Sciatic nerve (tissue), 2 donors: ENCODE data around the gene ROPN1B. TPM values are rescaled to one million over a fixed set of nuclear protein-coding genes. Genes with fewer than 3 reads are reported as not detected.
"Not testable (repeated sequence)": the region's sequence is repeated elsewhere in the genome, so short reads cannot be mapped to it uniquely, and the experiment has no call there.

Source experiments
- ATAC-seq: fragments of 200-7000 bp; cut with Tn5 transposase; one replicate; pipeline ENCODE4 v1.9.1; 2020; ENCODE audit warnings: mild to moderate bottlenecking, moderate library complexity
- DNase-seq: peaks from one replicate; pipeline ENCODE4 v3.0.0-alpha.2; 2020; ENCODE audit warnings: low spot score
- intact Hi-C: fragments of 100-400 bp; cut with DNase I; formaldehyde crosslinking; loops from one replicate; pipeline ENCODE4 v1.14.2; 2022
- total RNA-seq: library from RNA; stranded (reverse); fragmentation: NEBNext Ultra II Directional; extraction: Animal tissue kit (Norgen Biotek cat#: 25700); gene quantifications from one replicate; pipeline ENCODE4 v1.2.1, GENCODE V29; 2021
- donor health status: DM: no; HTN: no; CAD: no.
- donor health status: DM: no; HTN: no; CAD: no.

The ROPN1B gene
- total RNA-seq, 1 donor from 2014 or later = 5.4 TPM

DNA sequence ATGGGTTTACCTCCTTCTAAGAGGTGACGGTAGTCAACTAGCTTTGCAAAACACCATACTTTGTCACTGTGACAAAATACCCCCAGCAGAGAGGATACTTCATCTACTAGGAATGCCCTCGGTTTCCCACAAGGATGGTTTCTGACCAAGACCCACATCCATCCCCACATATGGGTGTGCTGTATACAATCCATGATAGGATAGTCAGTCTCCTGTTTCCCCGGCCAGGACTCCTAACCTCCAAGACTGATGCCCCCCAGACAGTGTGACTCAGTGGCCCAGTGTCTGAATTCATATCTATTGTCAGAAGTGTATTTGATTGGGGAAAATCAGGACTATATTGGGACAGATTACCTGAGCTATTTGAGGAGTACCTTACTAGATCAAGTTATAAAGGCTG lies 17.8 kb upstream of the ROPN1B start:
- intact Hi-C loops, DNase-seq, ATAC-seq: not testable (repeated sequence)

DNA sequence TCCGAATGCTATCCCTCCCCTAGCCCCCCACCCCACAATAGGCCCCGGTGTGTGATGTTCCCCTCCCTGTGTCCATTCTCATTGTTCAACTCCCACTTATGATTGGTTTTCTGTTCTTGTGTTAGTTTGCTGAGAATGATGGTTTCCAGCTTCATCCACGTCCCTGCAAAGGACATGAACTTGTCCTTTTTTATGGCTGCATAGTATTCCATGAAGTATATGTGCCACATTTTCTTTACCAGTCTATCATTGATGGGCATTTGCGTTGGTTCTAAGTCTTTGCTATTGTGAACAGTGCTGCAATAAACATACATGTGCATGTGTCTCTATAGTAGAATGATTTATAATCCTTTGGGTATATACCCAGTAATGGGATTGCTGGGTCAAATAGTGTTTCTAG lies 12.0 kb upstream of the ROPN1B start:
- DNase-seq, intact Hi-C loops, ATAC-seq: not testable (repeated sequence)

DNA sequence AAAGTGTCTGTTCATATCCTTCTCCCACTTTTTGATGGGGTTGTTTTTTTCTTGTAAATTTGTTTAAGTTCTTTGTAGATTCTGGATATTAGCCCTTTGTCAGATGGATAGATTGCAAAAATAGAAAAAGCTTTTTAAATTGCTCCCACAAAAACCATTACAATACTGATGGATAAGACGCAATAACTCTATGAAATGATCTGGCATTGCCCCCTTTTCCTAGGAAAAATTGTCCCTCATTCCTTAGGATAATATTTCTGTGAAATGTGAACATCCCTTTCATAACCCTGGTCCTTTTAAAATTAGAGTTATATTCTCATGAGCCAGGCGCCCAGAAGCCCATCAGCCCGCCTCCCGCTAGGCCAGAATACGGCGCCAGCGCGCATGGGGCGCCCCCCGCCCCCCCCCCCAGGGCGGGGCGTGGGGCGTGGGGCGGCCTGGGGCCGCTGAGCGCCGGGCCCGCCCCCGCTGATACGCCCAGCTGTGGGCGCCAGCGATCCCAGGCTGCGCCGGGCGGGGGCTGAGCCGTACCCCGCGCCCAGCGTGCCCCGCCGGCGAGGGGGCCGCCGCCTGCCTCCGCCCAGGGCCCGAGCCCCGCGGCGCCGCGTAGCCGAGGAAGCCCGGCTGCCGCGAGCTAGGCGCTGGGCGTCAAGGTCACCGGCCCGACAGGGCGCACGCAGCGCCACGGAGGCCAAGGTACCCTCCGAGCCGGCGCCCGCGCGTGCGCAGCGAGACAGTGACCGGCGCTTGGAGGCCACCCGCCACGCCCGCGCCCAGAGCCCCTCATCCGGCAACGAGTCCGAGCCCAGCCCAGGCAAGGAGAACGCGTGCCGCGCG lies 11.1 kb upstream of the ROPN1B start:
- DNase-seq (no peak), ATAC-seq (no peak)
- intact Hi-C loops = no loop called here

DNA sequence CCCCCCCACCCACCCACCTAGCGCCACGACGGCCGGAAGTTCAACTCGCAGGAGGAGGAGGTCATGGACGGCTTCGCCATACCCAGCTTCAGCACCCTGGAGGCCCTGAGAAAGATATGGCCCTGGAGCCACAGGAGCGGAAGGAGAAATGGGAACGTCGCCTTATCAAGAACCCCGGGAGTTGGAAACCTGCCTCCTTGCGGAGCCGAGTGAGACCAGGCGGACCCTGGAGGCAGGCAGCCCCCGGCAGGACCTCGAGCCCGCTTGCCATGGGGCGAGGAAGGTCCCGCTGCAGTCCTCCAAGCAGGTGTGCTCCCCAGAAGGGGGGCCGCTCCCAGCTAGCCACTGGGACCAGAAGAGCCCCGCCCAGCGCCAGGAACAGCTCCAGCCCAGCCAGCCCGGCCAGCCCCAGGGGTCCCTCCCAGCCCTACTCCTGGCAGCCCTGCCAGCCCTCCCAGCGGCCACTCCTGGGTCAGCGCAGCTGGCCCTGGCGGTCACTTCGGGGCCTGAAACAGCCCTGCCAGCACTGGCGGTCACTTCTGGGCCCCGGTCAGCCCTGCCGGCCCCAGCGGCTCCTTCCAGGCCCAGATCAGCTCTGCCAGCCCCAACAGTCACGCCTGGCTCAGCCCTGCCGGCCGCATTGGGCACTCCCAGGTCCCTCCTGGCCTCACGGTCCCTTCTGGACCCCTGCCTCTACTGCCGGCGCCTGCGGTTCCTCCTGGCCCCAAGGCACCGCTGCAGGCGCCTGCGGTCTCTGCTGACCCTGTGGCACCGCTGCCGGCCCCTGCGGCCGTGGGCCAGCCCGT lies 10.3 kb upstream of the ROPN1B start:
- no peak for ATAC-seq
- no peak for DNase-seq
- intact Hi-C loops = no loop called here

DNA sequence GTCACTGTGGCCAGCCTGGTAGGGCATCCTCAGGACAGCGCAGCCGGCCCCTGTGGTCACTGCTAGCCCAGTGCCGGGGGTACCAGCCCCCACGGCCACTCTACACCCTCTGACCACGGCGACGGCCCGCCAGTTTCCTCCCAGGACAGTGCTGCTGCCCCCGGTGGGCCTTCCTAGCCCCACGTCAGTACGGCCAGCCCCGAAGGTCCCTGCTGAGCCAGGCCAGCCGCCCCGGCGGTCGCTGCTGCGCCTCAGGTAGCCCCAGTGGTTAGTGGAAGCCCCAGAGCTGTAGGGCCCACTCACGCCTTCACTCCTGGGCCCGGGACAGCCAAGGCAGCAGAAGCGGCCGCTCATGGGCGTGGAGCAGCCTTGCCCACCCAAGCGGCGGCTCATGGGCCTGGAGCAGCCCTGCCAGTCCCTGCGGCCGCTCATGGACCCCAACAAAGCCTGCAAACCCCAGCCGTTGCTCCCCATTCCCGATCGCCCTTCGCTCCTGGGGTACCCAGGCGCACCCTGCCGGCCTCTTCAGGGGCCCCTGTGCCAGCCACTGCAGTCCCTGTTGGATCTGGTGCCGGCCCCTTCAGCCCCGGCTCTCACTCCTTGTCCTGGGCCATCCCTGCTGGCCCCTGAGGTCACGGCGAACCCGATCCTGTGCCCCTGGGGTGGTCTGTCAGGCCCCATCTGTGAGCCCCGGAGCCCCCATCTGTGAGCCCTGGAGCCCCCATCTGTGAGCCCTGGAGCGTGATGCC lies 9.5 kb upstream of the ROPN1B start:
- intact Hi-C loops = no loop called here
- ATAC-seq = peak; percentile 20
- no peak for DNase-seq

DNA sequence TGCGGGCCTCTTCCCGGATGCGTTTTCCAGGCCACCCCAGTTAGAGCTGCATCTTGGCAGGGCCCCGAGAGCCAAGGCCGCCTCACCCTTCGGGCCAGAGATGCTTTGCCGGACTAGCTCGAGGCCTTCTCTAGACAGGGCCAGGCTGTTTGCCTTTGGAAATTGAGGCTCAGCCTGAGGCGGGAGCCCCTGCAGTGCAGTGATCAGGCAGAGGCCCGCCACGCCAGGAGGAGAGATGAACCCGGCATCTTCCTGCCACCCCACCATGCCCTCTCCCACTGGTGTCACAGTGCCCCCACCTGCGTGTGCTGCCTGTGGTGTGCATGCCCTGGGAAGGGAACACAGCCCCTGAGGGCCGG lies 8.9 kb upstream of the ROPN1B start:
- ATAC-seq (no peak), DNase-seq (no peak)
- intact Hi-C loops = no loop called here

DNA sequence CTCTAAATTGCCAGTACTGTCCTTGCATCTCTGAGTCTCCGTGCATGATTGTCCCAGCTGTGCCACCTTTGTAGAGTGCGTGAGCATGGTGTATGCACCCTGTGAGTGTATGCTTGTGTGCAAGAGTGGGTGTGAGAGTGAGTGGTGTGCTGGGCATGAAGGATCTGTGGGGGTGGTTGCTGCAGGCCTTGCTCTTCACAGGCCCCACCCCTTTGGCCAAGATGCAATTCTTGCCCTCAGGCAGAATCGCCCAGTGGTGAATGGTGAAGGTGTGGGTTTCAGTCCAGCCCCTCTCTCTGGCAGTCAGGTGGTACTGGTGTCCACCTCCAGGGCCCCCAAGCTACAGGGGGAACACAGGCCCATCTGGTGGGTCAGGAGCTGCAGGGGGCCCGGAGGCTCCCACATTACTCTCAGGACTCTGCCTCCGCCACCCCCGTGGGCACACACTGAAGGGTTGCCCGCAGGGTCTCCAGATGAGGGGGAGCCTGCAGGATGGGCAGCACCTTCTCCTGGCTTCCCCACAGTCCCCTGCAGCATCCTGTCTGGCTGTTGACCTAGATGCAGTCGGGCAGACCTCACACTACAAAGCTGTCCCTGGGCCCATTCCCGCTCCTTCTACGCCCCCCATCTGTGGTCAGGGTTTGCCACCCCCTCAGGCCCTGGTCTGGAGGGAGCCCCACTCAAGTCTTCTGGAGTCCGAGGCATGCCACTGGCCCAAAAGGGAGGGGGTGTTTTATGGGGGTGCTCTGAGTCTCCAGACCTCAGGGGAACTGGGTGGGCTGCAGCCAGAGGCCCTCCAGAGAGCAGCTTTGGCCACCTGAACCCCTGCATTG lies 8.3 kb upstream of the ROPN1B start:
- DNase-seq = no peak
- no peak for ATAC-seq
- intact Hi-C loops = no loop called here

DNA sequence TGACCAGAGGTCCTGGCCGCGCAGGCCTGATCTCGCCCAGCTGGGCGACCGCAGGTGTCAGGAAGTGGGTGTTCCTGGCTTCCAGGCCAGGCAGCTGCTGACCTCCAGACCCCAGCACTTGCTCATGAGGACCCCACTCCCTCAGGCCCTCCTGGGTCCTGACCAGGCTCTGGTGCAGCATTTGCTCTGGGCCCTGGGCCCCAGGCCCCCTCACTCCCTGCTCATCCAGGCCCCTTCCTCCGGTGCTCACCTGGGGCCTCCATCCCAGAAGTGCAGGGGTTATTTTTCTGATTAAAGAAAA lies 7.7 kb upstream of the ROPN1B start:
- peak; percentile 15 for ATAC-seq
- intact Hi-C loops = no loop called here
- DNase-seq = no peak

DNA sequence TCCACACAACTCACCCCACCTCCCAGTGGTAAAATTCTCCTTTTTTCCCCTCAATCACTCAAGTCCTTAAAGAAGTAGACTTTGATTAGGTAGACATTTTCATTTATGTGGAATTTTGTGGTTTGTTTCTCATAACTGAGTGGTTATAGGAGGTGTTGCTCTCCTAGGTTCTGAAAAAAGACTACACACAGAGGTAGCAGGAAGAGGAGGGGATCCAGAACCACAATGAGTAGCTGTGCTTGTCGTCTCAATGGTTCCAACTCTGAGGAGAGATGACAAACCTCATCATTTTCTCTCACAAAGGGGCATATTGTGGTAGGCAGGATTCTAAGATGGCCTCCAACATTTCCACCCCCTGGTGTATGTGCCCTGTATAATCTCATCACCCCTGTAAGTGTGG lies 5.1 kb upstream of the ROPN1B start:
- DNase-seq, ATAC-seq, intact Hi-C loops: not testable (repeated sequence)

DNA sequence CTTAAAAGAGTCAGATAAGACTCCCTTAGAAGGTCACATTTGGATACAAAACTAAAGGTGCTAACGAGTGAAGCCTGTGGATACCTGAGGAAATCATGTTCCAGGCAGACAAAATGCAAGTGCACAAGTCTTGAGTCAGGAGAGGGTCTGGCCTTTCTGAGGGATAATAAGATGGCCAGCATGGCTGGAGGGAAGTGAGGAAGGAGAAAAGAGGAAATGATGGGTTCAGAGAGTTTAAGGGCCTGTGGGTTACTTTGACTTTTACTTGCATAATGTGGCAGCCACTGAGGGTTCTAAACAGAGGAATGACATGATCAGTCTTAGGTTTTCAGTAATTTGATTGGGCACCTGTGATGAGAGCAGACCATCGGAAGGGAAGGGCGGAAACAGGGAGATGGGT lies 3.5 kb upstream of the ROPN1B start:
- intact Hi-C loops = no loop called here
- ATAC-seq (no peak), DNase-seq (no peak)

DNA sequence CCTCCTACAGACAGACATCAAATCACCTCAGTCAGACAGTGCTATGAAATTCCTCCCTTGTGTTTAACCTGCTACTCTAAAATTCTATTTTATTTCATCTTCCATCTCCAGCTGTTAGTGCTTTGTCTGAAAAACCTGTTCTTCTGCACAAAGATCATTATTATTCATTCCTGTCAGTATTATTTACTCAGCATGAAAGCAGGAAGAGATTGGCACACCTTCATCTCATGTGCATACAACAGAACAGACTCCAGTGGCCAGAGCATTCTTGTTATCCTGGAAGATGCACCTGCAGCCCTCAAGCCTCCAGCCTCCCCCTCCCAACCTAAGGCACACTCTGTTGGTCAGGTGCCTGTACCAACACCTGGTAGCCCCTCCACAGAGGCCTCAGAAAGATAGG lies 1.8 kb upstream of the ROPN1B start:
- ATAC-seq = no peak
- intact Hi-C loops = no loop called here
- no peak for DNase-seq

DNA sequence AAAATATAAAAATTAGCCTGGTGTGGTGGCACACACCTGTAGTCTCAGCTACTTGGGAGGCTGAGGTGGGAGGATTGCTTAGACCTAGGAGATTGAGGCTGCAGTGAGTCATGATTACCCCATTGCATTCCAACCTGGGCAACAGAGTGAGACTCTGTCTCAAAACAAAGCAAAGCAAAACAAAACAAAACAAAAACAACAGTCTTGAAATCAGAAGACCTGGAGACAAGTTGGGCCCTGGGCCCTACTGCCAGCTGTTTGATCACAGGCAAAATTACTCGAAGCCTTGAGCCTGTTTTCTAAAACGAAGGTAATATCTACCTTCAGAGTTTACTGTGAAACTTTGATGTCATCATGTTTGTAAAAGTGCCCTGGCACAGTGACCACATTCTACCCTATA lies 857 bp upstream of the ROPN1B start:
- intact Hi-C loops, ATAC-seq, DNase-seq: not testable (repeated sequence)

DNA sequence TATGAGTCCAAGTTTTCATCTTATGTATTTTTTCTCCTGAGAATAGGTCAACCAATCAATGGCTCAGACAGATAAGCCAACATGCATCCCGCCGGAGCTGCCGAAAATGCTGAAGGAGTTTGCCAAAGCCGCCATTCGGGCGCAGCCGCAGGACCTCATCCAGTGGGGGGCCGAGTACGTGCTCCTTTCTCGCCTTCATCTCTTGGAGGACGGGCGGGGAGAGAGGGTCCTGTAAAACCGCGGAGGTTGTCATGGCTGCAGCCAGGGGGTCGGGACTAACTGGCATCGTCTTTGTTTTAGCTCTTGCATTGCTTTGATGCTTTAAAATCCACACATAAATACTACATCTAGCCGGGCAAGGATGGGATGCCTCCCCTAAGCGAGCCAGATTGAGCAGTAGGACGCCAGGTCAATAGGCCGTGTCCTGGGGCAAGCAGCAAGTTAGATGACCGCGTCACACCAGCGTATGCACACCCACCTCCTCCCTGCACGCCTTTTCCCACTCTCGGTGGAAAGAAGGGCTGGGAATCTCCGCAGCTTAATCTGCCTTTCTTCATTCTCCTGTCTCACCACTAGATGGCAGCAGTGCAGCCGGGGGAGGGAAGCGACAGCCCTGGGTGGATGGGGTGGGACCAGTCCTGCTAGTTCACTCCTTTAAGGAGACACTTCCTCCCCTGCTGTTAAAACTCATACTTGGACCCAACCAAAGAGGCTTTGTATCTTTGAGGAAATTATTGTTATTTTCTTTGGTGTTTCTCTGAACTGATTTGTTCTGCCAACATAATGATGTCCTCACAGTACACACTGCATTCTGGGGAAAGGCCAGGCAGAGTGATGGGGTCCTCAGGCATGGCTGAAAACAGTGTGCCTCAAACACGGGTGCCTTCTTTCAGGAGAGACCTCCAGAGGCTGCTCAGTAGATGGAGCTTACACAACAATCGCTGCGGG lies 3.3 kb downstream of the ROPN1B start:
- ATAC-seq (peak; percentile 93), DNase-seq (peak; percentile 62)
- intact Hi-C loops = not testable (repeated sequence)

DNA sequence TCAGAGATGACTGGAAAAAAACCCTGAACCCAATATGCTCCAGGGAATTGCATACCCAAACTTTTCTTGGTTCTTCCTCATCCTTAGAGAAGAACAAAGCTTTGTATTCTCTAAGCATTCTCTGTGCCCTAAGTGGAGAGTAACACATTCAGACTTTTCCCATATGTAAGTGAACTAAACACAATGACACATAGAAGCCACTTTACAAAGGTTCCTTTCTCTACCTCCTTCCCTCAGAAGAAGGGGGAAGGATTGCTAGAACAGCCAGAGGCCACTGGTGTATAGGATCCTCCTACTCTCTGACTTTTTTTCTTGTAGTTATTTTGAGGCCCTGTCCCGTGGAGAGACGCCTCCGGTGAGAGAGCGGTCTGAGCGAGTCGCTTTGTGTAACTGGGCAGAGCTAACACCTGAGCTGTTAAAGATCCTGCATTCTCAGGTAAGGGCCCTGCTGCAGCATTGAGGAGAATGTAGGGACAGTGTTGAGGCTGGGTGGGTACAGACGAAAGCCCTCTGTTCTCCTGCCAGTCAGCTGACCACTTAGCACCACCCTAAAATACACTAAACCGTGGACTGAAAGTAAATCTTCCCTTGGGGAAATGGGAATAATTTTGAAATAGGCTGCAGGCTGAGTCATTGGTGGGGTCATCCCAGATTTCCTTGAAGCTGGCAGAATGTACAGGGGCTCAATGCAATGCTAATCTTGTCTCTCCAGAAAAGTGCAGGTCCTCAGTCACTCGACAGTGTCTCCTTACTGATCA lies 6.4 kb downstream of the ROPN1B start:
- DNase-seq, intact Hi-C loops: not testable (repeated sequence)
- ATAC-seq = peak; percentile 20

DNA sequence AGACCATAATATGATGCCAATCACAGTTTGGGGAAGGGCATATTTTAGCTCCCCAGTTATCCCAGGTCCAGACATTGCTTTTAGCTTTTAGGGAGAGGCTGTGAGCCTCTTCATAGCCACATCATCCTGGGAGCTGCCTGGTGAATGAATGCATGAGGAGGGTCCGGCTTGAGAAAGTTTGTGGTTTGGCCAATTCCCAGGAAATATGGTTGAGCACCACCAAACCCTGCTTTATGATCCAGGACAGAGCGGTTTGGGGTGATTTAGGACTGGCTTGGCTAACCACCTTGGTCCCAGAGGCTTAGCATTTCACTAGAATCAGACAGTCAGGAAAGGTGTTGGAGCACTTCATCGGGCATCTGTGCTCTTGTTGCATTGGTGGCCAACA lies 7.0 kb downstream of the ROPN1B start:
- intact Hi-C loops = not testable (repeated sequence)

DNA sequence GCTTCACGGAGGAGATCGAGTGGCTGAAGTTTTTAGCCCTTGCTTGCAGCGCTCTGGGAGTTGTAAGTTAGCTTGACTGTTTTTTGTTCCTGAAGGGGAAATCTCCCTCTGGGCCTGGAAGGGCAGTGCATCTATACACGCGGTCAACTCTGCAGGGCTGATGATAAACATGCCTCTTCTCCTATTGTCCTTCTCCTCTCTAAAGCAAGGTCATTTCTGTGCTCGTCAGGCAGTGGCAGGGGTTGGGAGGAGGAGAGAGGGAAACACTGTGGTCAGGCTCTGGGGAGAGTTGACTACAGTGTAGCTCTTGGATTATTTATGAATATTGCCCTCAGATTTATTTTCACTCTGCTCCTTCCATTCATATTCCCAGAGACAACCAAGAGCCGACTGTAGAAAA lies 8.1 kb downstream of the ROPN1B start:
- ATAC-seq, intact Hi-C loops, DNase-seq: not testable (repeated sequence)

More for the DNA sequence above, 7.0 kb downstream of the ROPN1B start:
- ATAC-seq, DNase-seq: not testable (repeated sequence)

DNA sequence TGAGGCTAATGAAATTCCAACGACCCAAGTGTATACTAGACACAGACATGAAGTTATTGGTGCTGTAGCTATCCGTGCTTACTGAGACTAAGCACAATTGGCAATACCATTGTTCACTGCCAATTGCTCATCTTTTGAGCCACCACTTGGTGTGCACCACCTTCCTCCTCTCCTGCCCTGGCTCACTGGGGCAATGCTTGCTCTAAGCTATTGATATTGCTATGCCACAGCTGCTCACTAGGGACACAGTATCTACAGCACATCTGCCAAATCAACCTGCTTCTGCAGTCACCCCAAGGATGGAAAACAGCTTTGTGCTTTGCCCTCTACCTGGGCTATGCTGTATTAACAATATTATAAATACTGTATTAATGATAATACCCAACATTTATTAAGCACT lies 16.0 kb downstream of the ROPN1B start:
- intact Hi-C loops, ATAC-seq, DNase-seq: not testable (repeated sequence)
